Keratinocyte (primary cell): ENCODE results near the gene SDCCAG8.

ENCODE experiments used
- CTCF ChIP-seq, 3 experiments: IDR thresholded peaks in 1 of 3; conservative IDR thresholded peaks in 1 of 3; optimal IDR thresholded peaks in 1 of 3; 2 replicates in 2 of 3; 3 replicates in 1 of 3; pipeline versions ENCODE3 to v1.5.1; 2011; ENCODE audit warnings: low read length in 3 of 3, mild to moderate bottlenecking in 3 of 3, moderate library complexity in 2 of 3, control low read depth in 1 of 3, inconsistent platforms in 1 of 3; ENCODE audit not compliant: insufficient read depth in 2 of 3; ENCODE audit errors: extremely low read depth in 1 of 3
- EZH2 ChIP-seq: IDR thresholded peaks from one replicate; pipeline ENCODE4 v1.6.1; 2012; ENCODE audit warnings: inconsistent platforms, mild to moderate bottlenecking, low read length, moderate library complexity

- no peak for TF ChIP-seq CTCF (optimal IDR thresholded peaks at IDR 0.05 in 1 of 3, IDR thresholded peaks at IDR 0.05 in 1 of 3, conservative IDR thresholded peaks at IDR 0.05 in 1 of 3; ENCODE audit: extremely low read depth in 1 of 3, insufficient read depth in 2 of 3, low read length in 3 of 3)
- no peak for TF ChIP-seq EZH2
Measured at GRCh38 chr1:243454328-243454997, 198.6 kb downstream of the SDCCAG8 start.
